GM12892 (cell line): ENCODE data around the gene ARMH2.

ENCODE experiments used
- POLR2A ChIP-seq: IDR thresholded peaks from 2 replicates; pipeline ENCODE4 v1.6.1; 2011; ENCODE audit warnings: low read depth, low read length, control low read depth
- TAF1 ChIP-seq: IDR thresholded peaks from 2 replicates; pipeline ENCODE4 v1.6.1; 2011; ENCODE audit warnings: low read depth, mild to moderate bottlenecking, control low read depth, low read length, borderline replicate concordance

GRCh38 chr6:24788031-24788665 lies 10.6 kb downstream of the ARMH2 start:
- TF ChIP-seq POLR2A (0 out of 2 replicates have a peak, but pooled peaks have one; percentile 9), TAF1 (no peak)
